HEK293T (cell line): ENCODE measurements around the gene SLC43A1.

Source experiments
- BHLHE40 ChIP-seq: fragments of 450-650 bp; IDR thresholded peaks from 2 replicates; pipeline ENCODE4 v1.6.1; 2016; ENCODE audit warnings: mild to moderate bottlenecking, moderate library complexity, borderline replicate concordance
- FOXK2 ChIP-seq: fragments of 450-650 bp; IDR thresholded peaks from 2 replicates; pipeline ENCODE4 v1.6.1; 2016; ENCODE audit warnings: mild to moderate bottlenecking
- FOXM1 ChIP-seq: fragments of 450-650 bp; IDR thresholded peaks from 2 replicates; pipeline ENCODE4 v1.6.1; 2017; ENCODE audit warnings: mild to moderate bottlenecking, borderline replicate concordance
- PKNOX1 ChIP-seq: fragments of 450-650 bp; IDR thresholded peaks from 2 replicates; pipeline ENCODE4 v1.6.1; 2016
- SP1 ChIP-seq: fragments of 450-650 bp; IDR thresholded peaks from 2 replicates; pipeline ENCODE4 v1.6.1; 2017
- SUZ12 ChIP-seq: fragments of 450-650 bp; IDR thresholded peaks from 2 replicates; pipeline ENCODE4 v1.6.1; 2016; ENCODE audit warnings: mild to moderate bottlenecking

- no peak for TF ChIP-seq FOXM1
- TF ChIP-seq SP1 = no peak
- TF ChIP-seq FOXK2 = no peak
- no peak for TF ChIP-seq PKNOX1
- TF ChIP-seq SUZ12 = no peak
- TF ChIP-seq BHLHE40 = no peak
Observed at GRCh38 chr11:57530215-57530595, 14.7 kb upstream of the SLC43A1 start.
